GM12872 (cell line): ENCODE results near the gene STIMATE.

ENCODE experiments used
- CTCF ChIP-seq: IDR thresholded peaks from 3 replicates; pipeline ENCODE4 v1.5.1; 2011; ENCODE audit warnings: low read depth, mild to moderate bottlenecking, low read length, moderate library complexity; ENCODE audit not compliant: insufficient read depth

The STIMATE gene

DNA sequence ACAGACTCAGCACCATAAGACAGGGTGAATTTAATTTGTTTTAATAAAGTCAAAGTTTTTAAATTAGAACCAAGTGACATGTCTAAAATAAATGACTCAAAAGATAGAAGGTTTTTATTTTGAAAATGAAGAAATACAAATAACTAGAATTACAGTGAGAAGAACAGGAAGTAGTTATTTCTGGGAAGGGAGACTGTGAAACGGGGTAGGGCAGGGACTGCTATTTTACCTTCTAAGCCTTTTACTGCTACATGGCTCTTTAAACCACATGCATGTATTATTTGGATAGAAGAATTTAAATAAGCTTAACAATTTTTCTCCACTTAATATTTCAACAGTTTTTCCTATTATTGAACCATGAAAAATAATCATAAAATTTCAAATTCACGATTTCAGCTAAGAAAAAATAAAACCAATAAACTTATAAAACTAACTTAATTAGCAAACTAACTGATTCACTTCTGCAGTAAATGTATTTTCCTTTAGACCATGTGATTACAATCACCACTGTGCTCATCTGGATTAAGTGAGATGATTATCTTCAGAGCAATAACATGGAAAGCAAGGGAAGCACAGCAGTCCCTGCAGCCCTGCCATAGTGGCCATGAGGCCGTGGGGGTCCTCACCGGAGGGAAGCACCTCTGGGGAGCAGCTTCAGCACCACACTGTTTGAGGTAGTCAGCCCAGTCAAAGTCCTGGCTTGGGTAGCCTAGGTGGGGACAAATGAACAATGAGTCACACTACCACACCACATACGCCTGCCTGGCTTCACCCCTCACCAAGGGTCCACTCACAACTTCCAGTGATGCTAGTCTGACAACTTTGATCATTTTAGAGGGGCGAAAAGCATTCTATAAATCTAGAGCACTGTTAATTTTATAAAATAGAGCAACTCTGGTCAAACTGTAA is 28.3 kb upstream of the STIMATE start:
- no peak for TF ChIP-seq CTCF

- TF ChIP-seq CTCF, result no peak
Observed at GRCh38 chr3:52923963-52924362, 26.6 kb upstream of the STIMATE start.

GRCh38 chr3:52920841-52921240 is 23.5 kb upstream of the STIMATE start:
- no peak for TF ChIP-seq CTCF

DNA sequence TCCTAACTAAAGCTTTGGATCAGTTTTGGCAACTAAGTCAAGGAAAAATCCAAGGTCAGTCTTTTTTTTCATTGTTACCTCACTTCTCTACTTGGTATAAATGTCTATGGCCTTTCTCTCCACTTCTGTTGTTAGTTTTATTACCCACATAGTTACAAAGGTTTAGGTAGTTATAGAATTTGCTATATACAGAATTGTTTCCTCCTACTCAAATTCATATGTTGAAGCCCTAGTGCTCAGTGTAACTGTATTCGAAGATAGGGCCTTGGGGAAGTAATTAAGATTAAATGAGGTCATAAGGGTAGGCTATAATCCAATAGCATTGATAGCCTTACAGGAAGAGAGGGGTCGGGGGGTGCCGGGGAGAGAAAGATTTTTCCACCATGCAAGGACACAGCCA is 19.7 kb upstream of the STIMATE start:
- TF ChIP-seq CTCF, result no peak

DNA sequence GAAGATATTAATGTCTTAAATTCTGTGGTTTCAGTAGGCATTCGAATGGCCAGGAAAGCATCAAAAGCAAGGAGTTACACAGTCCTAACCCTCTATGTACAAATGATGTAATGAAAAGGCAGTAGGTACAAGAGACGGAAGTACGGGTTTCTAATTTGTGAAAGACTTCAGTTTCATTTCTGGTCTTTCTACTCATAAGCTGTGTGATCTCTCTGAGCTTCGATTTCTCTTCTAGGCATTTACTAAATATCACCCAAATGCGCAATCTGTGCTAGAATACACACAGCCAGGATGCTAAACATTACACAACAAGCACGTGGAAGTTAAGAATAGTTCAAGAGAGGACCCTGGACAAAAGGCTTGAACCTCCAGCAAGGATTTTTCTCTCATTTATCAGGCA is 17.9 kb upstream of the STIMATE start:
- TF ChIP-seq CTCF, result no peak

- no peak for TF ChIP-seq CTCF
Observed at GRCh38 chr3:52912885-52913731, 15.8 kb upstream of the STIMATE start.

GRCh38 chr3:52910823-52911222 is 13.5 kb upstream of the STIMATE start:
- no peak for TF ChIP-seq CTCF
